ENCODE measurements around the gene MIOX. TPM values are rescaled to one million over a fixed set of nuclear protein-coding genes. Genes with fewer than 3 reads are reported as not detected.
A peak's percentile ranks its signal among the peaks of the same experiment; 100 is the strongest.

The MIOX gene
- total RNA-seq, 2 donors from 2014 or later, result not detected

DNA sequence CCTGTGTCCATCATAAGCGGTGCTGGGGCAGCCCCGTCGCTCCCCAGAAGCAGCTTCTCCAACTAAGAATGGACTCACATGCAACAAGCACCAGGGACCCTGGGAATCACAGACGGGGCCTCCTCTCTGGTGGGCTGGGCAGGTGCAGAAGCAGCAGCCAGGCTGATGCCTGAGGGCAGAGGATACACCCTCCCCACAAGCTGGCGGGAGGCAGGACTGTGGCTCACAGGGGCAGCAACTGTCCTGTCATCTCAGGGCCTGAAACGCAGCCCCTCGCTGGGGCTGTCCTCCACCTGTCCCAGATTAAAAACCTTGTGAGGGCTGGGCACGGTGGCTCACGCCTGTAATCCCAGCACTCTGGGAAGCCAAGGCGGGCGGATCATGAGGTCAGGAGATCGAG, 8.7 kb upstream of the MIOX start:
- H3K36me3 ChIP-seq, result no peaks in the 10 kb centered on the region
- H3K27ac ChIP-seq, result no peak overlapping the region
- peaks cover 24% of the 10 kb centered on the region for H3K4me1 ChIP-seq
- H3K4me3 ChIP-seq, result no peak overlapping the region
- no peak overlapping the region for H3K9ac ChIP-seq (ENCODE audit: low read depth in 2 of 2, low read length in 2 of 2)
- H3K27me3 ChIP-seq, result peaks cover 27% of the 10 kb centered on the region
- no peak for TF ChIP-seq CTCF (IDR thresholded peaks at IDR 0.05)
- H3K9me3 ChIP-seq, result no peaks in the 10 kb centered on the region
- no peak for DNase-seq
- intact Hi-C loops (cut with DNase I), result no loop called here

- Histone ChIP-seq H3K4me3 (no peak overlapping the region), H3K9me3 (no peaks in the 10 kb centered on the region), H3K4me1 (peaks cover 19% of the 10 kb centered on the region), H3K9ac (ENCODE audit: low read depth in 2 of 2, low read length in 2 of 2) (no peak overlapping the region), H3K27ac (no peak overlapping the region), H3K36me3 (no peaks in the 10 kb centered on the region), H3K27me3 (peaks cover 27% of the 10 kb centered on the region)
- no peak for DNase-seq
- no peak for TF ChIP-seq CTCF (IDR thresholded peaks at IDR 0.05)
- intact Hi-C loops (cut with DNase I), result no loop called here
These were observed 6.9 kb upstream of the MIOX start for GRCh38 chr22:50479721-50480120.

DNA sequence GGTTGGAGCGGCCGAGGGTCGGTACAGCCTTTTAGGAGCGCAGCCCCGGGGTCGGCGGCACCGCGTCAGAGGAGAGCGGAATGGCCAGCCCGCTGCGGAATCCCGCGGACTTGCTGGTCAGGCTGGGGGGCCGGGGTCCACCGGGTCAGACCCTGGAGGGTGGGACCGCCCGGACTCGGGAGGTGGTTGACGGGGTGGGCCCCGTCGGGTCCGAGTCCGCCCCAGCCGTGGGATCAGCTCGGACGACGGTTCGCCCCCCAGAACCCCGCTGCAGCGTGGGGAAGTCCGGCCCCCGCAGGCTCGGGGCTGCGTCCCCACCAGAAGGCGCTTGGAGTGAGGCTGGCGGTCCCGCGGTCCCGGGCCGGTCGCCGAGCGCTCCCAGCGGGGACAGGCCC, 5.6 kb upstream of the MIOX start:
- Histone ChIP-seq H3K9me3 (no peaks in the 10 kb centered on the region), H3K27ac (no peak overlapping the region), H3K4me3 (peak overlapping the region; percentile 52), H3K27me3 (peaks cover 27% of the 10 kb centered on the region), H3K9ac (ENCODE audit: low read depth in 2 of 2, low read length in 2 of 2) (peak overlapping the region in 1 of 2 donors; percentile 78), H3K4me1 (peaks cover 15% of the 10 kb centered on the region), H3K36me3 (no peaks in the 10 kb centered on the region)
- intact Hi-C loops (cut with DNase I), result no loop called here
- no peak for TF ChIP-seq CTCF (IDR thresholded peaks at IDR 0.05)
- DNase-seq, result no peak

DNA sequence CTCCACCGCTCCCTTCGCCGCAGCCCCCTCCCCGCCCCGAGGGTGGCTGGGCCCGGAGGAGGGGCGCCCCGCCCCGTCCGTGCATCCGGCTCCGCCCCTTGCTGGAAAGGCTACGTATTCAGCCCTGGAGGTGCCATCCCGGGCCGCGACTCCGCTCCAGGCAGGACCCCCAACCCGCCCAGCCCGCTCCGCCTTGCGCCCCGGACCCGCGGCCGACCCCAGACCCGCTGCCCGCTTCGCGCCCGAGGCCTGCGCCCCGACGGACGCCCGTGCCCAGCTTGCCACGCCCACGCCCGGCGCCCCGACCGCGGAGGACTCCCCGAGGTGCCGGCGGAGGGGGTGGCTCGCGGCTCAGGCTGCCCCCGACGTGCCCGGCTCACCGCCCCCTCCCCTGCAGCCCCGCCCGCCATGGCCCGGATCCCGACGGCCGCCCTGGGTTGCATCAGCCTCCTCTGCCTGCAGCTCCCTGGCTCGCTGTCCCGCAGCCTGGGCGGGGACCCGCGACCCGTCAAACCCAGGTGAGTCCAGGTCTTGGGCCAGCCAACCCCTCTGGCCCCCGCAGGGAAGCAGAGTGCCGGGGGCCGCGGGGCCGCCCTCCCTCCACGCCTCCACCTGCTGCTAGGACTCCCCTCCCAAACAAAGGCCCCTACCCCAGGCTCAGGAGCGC, 5.1 kb upstream of the MIOX start, which contains the start of gene ADM2:
TSS of gene ADM2 (plus strand) at position 104 of the 667 bp plus-strand sequence. CDS start at position 409, 305 bp downstream.
- Histone ChIP-seq H3K27ac (no peak within 1 kb of the TSS), H3K4me1 (peaks cover 15% of the 10 kb centered on the region), H3K27me3 (peaks cover 27% of the 10 kb centered on the region), H3K4me3 (peak within 1 kb of the TSS; percentile 52), H3K36me3 (no peaks in the 10 kb centered on the region), H3K9me3 (no peaks in the 10 kb centered on the region), H3K9ac (ENCODE audit: low read depth in 2 of 2, low read length in 2 of 2) (peak within 1 kb of the TSS; percentile 51 to 78)
- intact Hi-C loops (cut with DNase I), result no loop called here
- DNase-seq, result peak; percentile 67
- TF ChIP-seq CTCF (IDR thresholded peaks at IDR 0.05), result no peak

- no peak for TF ChIP-seq CTCF (IDR thresholded peaks at IDR 0.05)
- Histone ChIP-seq H3K36me3 (no peaks in the 10 kb centered on the region), H3K27ac (no peak overlapping the region), H3K27me3 (peaks cover 27% of the 10 kb centered on the region), H3K4me3 (peak overlapping the region; percentile 52), H3K9me3 (no peaks in the 10 kb centered on the region), H3K4me1 (peaks cover 15% of the 10 kb centered on the region), H3K9ac (ENCODE audit: low read depth in 2 of 2, low read length in 2 of 2) (peak overlapping the region; percentile 51 to 78)
- intact Hi-C loops (cut with DNase I), result no loop called here
- DNase-seq, result no peak
These were observed 4.3 kb upstream of the MIOX start for GRCh38 chr22:50482107-50483074.

Data from colonic mucosa (tissue), 4 donors.